Neural progenitor cell (in vitro differentiated cells): ENCODE results near the gene DHRS4. TPM values are rescaled to one million over a fixed set of nuclear protein-coding genes. Genes with fewer than 3 reads are reported as not detected.

ENCODE experiments used
- DNase-seq: peaks from one replicate; pipeline ENCODE4 v3.0.0-alpha.2; 2016; ENCODE audit warnings: low spot score
- H2AFZ ChIP-seq: fragments of 200-600 bp; sonication (generic); replicated peaks from 2 replicates; pipeline ENCODE4 v1.6.1; 2016; ENCODE audit warnings: antibody characterized with exemption
- H3F3A ChIP-seq: fragments of 200-600 bp; sonication (generic); 2 replicates; pipeline ENCODE4 v1.6.1; 2016; ENCODE audit warnings: antibody characterized with exemption, low read depth
- H3K27ac ChIP-seq: fragments of 200-600 bp; sonication (generic); 2 replicates; pipeline ENCODE4 v1.5.1; 2016; ENCODE audit warnings: mild to moderate bottlenecking
- H3K27me3 ChIP-seq: fragments of 200-600 bp; sonication (generic); 2 replicates; pipeline ENCODE4 v1.6.1; 2016; ENCODE audit warnings: mild to moderate bottlenecking, moderate library complexity
- H3K36me3 ChIP-seq: fragments of 200-600 bp; sonication (generic); 2 replicates; pipeline ENCODE4 v1.5.1; 2016
- H3K4me1 ChIP-seq: fragments of 200-600 bp; sonication (generic); 2 replicates; pipeline ENCODE4 v1.6.1; 2016; ENCODE audit warnings: mixed run types
- H3K4me2 ChIP-seq: fragments of 200-600 bp; sonication (generic); 2 replicates; pipeline ENCODE4 v1.6.1; 2016
- H3K4me3 ChIP-seq: fragments of 200-600 bp; sonication (generic); 2 replicates; pipeline ENCODE4 v1.5.1; 2016
- H3K79me2 ChIP-seq: fragments of 200-600 bp; sonication (generic); 2 replicates; pipeline ENCODE4 v1.6.1; 2016; ENCODE audit warnings: low read depth
- H3K9ac ChIP-seq: fragments of 200-600 bp; sonication (generic); 2 replicates; pipeline ENCODE4 v1.6.1; 2016
- H3K9me3 ChIP-seq: fragments of 200-600 bp; sonication (generic); 2 replicates; pipeline ENCODE4 v1.5.1; 2016; ENCODE audit warnings: low read depth
- H4K20me1 ChIP-seq: fragments of 200-600 bp; sonication (generic); 2 replicates; pipeline ENCODE4 v1.6.1; 2016; ENCODE audit warnings: low read depth
- H3K27ac Mint-ChIP-seq: 3 replicates; pipeline ENCODE4 v1.8.0; 2021; ENCODE audit warnings: mixed read lengths
- H3K27me3 Mint-ChIP-seq: 2 replicates; pipeline ENCODE4 v1.8.0; 2022; ENCODE audit warnings: low read depth, mild to moderate bottlenecking, inconsistent platforms, moderate library complexity, mixed read lengths; ENCODE audit not compliant: insufficient read depth
- H3K36me3 Mint-ChIP-seq: 3 replicates; pipeline ENCODE4 v1.8.0; 2021; ENCODE audit warnings: mixed read lengths
- H3K4me1 Mint-ChIP-seq: 3 replicates; pipeline ENCODE4 v1.8.0; 2021; ENCODE audit warnings: mixed read lengths
- H3K4me3 Mint-ChIP-seq: 3 replicates; pipeline ENCODE4 v1.8.0; 2021; ENCODE audit warnings: mild to moderate bottlenecking, moderate library complexity, mixed read lengths
- H3K9me3 Mint-ChIP-seq: 3 replicates; pipeline ENCODE4 v1.8.0; 2020; ENCODE audit warnings: mixed read lengths
- CTCF ChIP-seq: fragments of 200-600 bp; sonication (generic); IDR thresholded peaks from 2 replicates; pipeline ENCODE4 v1.5.1; 2017; ENCODE audit warnings: antibody characterized with exemption, mild to moderate bottlenecking
- EZH2 ChIP-seq: fragments of 200-600 bp; sonication (generic); IDR thresholded peaks from 2 replicates; pipeline ENCODE4 v1.6.1; 2017; ENCODE audit warnings: antibody characterized with exemption, mild to moderate bottlenecking, moderate library complexity
- EZH2phosphoT487 ChIP-seq: fragments of 200-600 bp; sonication (generic); IDR thresholded peaks from 2 replicates; pipeline ENCODE4 v1.6.1; 2017; ENCODE audit warnings: antibody characterized with exemption
- total RNA-seq: library from RNA; depleted of rRNA; stranded (reverse); fragments of >200 nt; gene quantifications from 2 replicates; pipeline ENCODE4 v1.2.3, GENCODE V29; 2015; ENCODE audit warnings: low replicate concordance

The DHRS4 gene
- total RNA-seq, 1 donor from 2014 or later, result 18.6 TPM

- Histone ChIP-seq H3K27ac (no peak overlapping the region), H3K4me2 (no peak overlapping the region), H3K9ac (no peak overlapping the region), H3F3A (no peaks in the 10 kb centered on the region), H3K4me1 (no peaks in the 10 kb centered on the region), H3K27me3 (no peaks in the 10 kb centered on the region), H2AFZ (no peak overlapping the region), H3K36me3 (no peaks in the 10 kb centered on the region), H3K9me3 (no peaks in the 10 kb centered on the region), H3K79me2 (no peaks in the 10 kb centered on the region), H3K4me3 (no peak overlapping the region), H4K20me1 (no peaks in the 10 kb centered on the region)
- TF ChIP-seq CTCF, result no peak
- no peak for TF ChIP-seq EZH2
- TF ChIP-seq EZH2phosphoT487, result no peak
- H3K4me1 Mint-ChIP-seq, result no peaks in the 10 kb centered on the region
- no peak for DNase-seq
- H3K27ac Mint-ChIP-seq, result no peak overlapping the region
- H3K4me3 Mint-ChIP-seq, result no peak overlapping the region
- no peaks in the 10 kb centered on the region for H3K36me3 Mint-ChIP-seq
- H3K9me3 Mint-ChIP-seq, result no peaks in the 10 kb centered on the region
- H3K27me3 Mint-ChIP-seq, result no peaks in the 10 kb centered on the region
Measured at GRCh38 chr14:23915559-23915958, 38.0 kb upstream of the DHRS4 start.

GRCh38 chr14:23916004-23916403, 37.6 kb upstream of the DHRS4 start:
- Histone ChIP-seq H3F3A (no peaks in the 10 kb centered on the region), H3K27me3 (no peaks in the 10 kb centered on the region), H3K4me1 (no peaks in the 10 kb centered on the region), H3K36me3 (no peaks in the 10 kb centered on the region), H3K4me3 (no peak overlapping the region), H2AFZ (no peak overlapping the region), H3K27ac (no peak overlapping the region), H4K20me1 (no peaks in the 10 kb centered on the region), H3K79me2 (no peaks in the 10 kb centered on the region), H3K9me3 (no peaks in the 10 kb centered on the region), H3K4me2 (no peak overlapping the region), H3K9ac (no peak overlapping the region)
- Mint-ChIP-seq H3K4me1 (no peaks in the 10 kb centered on the region), H3K36me3 (no peaks in the 10 kb centered on the region), H3K27ac (no peak overlapping the region), H3K9me3 (no peaks in the 10 kb centered on the region), H3K27me3 (no peaks in the 10 kb centered on the region), H3K4me3 (no peak overlapping the region)
- DNase-seq, result no peak
- TF ChIP-seq EZH2, result no peak

GRCh38 chr14:23916446-23916845, 37.1 kb upstream of the DHRS4 start:
- no peaks in the 10 kb centered on the region for H3F3A ChIP-seq
- no peaks in the 10 kb centered on the region for H3K36me3 ChIP-seq
- no peak overlapping the region for H3K9ac ChIP-seq
- no peaks in the 10 kb centered on the region for H3K27me3 ChIP-seq
- Mint-ChIP-seq H3K4me1 (no peaks in the 10 kb centered on the region), H3K27me3 (no peaks in the 10 kb centered on the region), H3K4me3 (no peak overlapping the region), H3K9me3 (peaks cover under 1% of the 10 kb centered on the region), H3K27ac (no peak overlapping the region), H3K36me3 (no peaks in the 10 kb centered on the region)
- H2AFZ ChIP-seq, result no peak overlapping the region
- no peaks in the 10 kb centered on the region for H3K79me2 ChIP-seq
- H3K4me2 ChIP-seq, result no peak overlapping the region
- no peaks in the 10 kb centered on the region for H4K20me1 ChIP-seq
- no peaks in the 10 kb centered on the region for H3K4me1 ChIP-seq
- no peaks in the 10 kb centered on the region for H3K9me3 ChIP-seq
- no peak for TF ChIP-seq CTCF
- no peak for TF ChIP-seq EZH2
- H3K27ac ChIP-seq, result no peak overlapping the region
- H3K4me3 ChIP-seq, result no peak overlapping the region
- no peak for DNase-seq

GRCh38 chr14:23922545-23922944, 31.0 kb upstream of the DHRS4 start:
- H4K20me1 ChIP-seq, result no peaks in the 10 kb centered on the region
- H3K4me3 ChIP-seq, result no peak overlapping the region
- no peaks in the 10 kb centered on the region for H3K27me3 ChIP-seq
- no peaks in the 10 kb centered on the region for H3K4me1 ChIP-seq
- H3K9me3 Mint-ChIP-seq, result peaks cover 5% of the 10 kb centered on the region
- H3K27ac Mint-ChIP-seq, result no peak overlapping the region
- no peak for DNase-seq
- H3K27me3 Mint-ChIP-seq, result no peaks in the 10 kb centered on the region
- H3K27ac ChIP-seq, result no peak overlapping the region
- H3K9ac ChIP-seq, result no peak overlapping the region
- H3K79me2 ChIP-seq, result no peaks in the 10 kb centered on the region
- no peaks in the 10 kb centered on the region for H3K36me3 ChIP-seq
- no peaks in the 10 kb centered on the region for H3F3A ChIP-seq
- no peaks in the 10 kb centered on the region for H3K36me3 Mint-ChIP-seq
- no peak overlapping the region for H3K4me3 Mint-ChIP-seq
- no peaks in the 10 kb centered on the region for H3K9me3 ChIP-seq
- no peaks in the 10 kb centered on the region for H3K4me1 Mint-ChIP-seq
- H2AFZ ChIP-seq, result no peak overlapping the region
- H3K4me2 ChIP-seq, result no peak overlapping the region
- no peak for TF ChIP-seq EZH2
- no peak for TF ChIP-seq EZH2phosphoT487
- no peak for TF ChIP-seq CTCF
